Measurements from ENCODE around the gene CCL13. TPM values are rescaled to one million over a fixed set of nuclear protein-coding genes. Genes with fewer than 3 reads are reported as not detected.

The CCL13 gene
- total RNA-seq, 1 donor from 2014 or later, result not detected

Other genes starting within 250 kb of the CCL13 start
- gene CCL2, start 101.2 kb upstream of the CCL13 start, total RNA-seq, result 406 and 1,495 TPM in 2 replicates
- gene CCL7, start 86.3 kb upstream of the CCL13 start, total RNA-seq, result 3.5 TPM in 1 of 2 replicates, not detected in the other
- not detected in 2 replicates for gene CCL11, start 70.7 kb upstream of the CCL13 start, total RNA-seq
- 3.6 TPM in 1 of 2 replicates, not detected in the other for gene CCL8, start 37.0 kb upstream of the CCL13 start, total RNA-seq
- not detected in 2 replicates for gene CCL1, start 6.8 kb downstream of the CCL13 start, total RNA-seq
- gene TMEM132E, start 223.1 kb downstream of the CCL13 start, total RNA-seq, result not detected in 2 replicates